ENCODE measurements around the gene MIDN.
"Not testable (repeated sequence)": the region's sequence is repeated elsewhere in the genome, so short reads cannot be mapped to it uniquely, and the experiment has no call there.

The MIDN gene

GRCh38 chr19:1296575-1297271, 48.3 kb downstream of the MIDN start:
- no peak for DNase-seq

GRCh38 chr19:1298235-1298634, 49.9 kb downstream of the MIDN start:
- DNase-seq: no peak

DNA sequence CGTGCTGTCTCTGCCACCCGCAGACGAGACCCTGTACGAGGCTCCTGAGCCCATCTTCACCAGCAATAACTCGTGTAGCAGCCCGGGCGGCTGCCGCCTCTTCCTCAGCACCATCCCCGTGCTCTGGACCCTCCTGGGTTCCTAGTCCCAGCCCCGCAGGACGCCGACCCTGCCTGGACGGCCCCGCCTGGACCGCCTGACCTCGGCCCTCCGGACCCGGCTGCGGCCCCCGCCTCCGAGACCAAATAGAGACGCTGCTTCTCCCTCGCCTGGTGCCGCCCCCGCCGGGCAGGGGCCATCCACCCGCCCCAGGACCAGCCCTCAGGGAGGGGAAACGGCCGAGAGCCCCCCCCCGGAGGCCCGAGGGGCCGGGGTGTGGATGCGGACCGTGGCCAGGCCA, 51.4 kb downstream of the MIDN start:
- DNase-seq: no peak

- no peak for DNase-seq
Observed at GRCh38 chr19:1300744-1301490, 52.5 kb downstream of the MIDN start.

DNA sequence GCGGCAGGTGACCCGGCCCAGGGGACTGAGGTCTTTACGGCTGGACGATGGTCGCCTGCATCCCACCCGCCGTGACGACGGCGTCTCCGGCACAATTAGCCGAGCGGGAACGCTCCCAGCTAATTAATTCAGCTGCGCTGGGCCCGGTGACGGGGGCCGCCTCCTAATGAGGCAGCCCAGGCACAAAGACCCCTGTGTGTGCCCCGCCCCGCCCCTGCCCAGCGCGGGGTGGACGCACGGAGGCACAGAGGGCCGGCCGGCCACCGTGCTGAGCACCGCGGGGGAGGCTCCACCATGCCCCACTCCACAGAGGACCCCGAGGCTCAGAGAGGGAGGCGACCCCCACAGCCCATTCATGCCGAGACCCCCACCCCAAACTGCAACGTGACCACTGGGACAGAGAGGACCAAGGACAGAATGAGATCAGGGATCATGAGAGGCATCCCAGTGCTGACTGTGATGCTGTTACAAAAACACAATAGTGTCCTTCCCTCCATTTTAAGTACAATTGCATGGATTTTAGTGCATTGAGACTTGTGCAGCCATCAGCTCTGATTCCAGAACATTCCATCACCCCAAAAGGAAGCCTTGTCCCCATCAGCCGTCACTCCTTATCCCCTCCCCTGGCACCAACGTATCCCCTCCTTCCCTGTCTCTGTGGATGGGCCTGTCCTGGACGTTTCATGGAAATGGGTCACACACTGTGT, 54.3 kb downstream of the MIDN start:
- no peak for DNase-seq

DNA sequence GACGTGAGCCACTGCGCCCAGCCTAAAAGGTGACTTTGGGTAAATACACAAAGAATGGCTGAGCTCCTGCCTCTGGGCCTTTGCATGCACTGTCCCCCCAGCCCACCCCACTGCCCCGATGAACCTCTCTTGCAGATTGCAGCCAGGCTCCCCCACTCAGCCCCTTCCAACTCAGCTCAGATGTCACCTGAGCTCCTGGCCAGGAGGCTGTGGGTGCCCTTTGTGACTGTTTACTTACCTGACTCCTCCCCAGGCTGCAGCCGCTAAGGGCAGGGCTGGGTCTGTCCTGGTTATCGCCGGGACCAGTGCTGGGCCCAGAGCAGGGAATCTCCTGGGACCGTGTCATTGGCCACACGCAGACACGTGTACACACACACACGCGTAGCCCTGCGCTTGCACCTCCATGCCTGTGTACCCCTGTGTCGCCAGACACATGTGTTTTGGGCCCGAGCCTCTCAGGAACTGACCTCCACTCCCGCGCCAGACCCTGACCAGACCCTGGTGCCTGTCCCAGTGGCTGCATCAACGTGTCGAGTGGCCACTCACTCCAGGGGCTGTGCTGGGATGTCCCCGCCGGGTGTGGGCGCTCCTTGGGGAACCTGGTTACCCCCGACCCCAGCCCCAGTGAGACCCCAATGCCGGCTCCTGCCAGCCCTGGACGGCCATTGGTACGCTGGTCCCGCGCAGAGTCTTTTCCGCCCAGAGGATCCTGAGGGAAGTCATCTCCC, 56.0 kb downstream of the MIDN start:
- DNase-seq: no peak

- DNase-seq: not testable (repeated sequence)
Observed at GRCh38 chr19:1305354-1305753, 57.0 kb downstream of the MIDN start.

DNA sequence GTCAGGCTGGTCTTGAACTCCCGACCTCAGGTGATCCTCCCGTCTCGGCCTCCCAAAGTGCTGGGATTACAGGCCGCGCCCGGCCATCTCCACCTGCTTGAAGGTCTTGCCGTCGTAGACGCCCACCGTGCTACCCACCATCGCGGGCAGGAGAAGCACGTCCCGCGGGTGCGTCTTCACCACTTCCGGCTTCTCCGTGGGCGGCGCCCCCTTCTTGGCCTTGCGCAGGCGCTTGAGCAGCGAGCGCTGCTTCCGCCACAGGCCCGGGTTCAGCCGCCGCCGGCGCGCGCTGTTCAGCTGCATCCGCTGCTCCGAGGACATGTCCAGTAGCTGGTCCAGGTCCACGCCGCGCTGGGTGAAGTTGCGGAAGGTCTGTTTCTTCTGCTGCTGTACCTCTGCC, 58.9 kb downstream of the MIDN start:
- DNase-seq: no peak

DNA sequence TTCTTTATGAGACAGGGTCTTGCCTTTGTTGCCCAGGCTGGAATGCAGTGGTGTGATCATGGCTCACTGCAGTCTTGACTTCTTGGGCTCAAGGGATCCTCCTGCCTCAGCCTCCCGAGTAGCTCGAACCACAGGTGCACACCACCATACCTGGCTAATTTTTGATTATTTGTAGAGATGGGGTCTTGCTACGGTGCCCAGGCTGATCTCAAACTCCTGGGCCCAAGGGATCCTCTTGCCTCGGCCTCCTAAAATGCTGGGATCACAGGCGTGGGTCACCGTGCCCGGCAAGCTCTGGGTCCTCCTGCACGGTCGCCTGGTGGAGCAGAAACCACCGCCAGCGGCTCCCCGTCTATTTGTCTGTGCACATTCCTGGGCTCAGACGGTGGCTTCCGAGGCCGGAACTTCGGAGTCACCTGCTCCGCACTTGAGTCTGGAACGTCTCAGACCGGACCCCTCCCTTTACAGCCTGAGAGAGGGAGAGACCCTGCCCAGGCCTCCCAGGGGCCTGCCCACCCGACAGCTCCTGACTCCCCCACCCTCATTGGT, 59.4 kb downstream of the MIDN start:
- no peak for DNase-seq

- no peak for DNase-seq
Observed at GRCh38 chr19:1308718-1309117, 60.3 kb downstream of the MIDN start.

All from stimulated activated CD4-positive, alpha-beta T cell treated with anti-CD3 and anti-CD28 coated beads, Interleukin-4, amount 100 ng/mL, for 1 hour (primary cell).